ENCODE data around the gene NAA25.
"Not testable (repeated sequence)": the region's sequence is repeated elsewhere in the genome, so short reads cannot be mapped to it uniquely, and the experiment has no call there.

Gene NAA25

DNA sequence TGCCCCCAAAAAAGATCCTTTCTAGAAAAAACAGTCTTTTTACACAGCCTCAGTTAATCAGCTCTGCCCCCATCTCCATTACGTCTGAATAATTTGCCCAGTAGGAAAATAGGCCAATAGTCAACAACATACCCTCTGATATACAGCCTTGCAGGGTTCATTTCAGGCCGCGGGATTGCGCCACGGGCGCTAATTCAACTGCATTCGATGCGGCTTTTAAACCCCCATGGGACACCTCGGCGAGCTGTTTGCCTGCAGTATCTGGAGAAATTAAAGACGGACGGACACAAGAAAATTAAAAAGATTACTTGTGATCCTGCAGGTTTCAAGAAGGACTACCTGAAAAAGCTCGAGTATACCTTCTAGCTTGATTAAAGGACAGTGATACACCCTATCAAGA is 59.2 kb downstream of the NAA25 start:
- DNase-seq: no peak

DNA sequence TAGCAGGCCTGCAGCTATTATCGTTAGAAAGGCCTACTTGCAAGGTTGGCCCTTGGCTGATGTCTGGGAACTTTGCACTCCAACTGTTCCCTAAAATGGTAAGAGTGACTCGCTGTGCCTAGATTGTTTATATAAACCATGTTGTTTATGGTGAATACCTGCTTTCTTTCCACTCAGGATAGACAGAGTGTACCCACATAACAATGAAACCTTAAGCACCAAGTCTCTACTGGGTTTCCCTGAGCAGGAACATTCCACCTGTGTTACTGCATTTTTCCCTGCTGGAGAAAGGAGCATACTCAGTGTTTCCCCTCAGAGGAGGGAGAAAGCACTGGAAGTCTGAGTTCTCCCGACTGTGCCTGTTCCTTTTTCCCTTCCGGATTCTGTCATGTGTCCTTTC is 62.6 kb downstream of the NAA25 start:
- DNase-seq: no peak

DNA sequence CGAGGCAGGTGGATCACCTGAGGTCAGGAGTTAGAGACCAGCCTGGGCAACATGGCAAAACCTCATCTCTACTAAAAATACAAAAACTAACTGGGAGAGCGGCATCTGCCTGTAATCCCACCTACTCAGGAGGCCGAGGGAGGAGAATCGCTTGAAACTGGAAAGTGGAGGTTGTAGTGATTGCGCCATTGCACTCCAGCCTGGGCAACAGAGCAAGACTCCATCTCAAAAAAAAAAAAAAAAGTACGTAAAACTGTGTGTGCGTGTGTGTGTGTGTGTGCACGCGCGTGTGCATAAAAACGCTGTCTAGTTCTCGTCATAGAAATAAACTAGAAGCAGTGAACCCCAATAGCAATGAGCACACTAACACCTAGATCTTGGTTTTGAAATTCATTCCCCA is 72.0 kb downstream of the NAA25 start:
- DNase-seq: not testable (repeated sequence)

DNA sequence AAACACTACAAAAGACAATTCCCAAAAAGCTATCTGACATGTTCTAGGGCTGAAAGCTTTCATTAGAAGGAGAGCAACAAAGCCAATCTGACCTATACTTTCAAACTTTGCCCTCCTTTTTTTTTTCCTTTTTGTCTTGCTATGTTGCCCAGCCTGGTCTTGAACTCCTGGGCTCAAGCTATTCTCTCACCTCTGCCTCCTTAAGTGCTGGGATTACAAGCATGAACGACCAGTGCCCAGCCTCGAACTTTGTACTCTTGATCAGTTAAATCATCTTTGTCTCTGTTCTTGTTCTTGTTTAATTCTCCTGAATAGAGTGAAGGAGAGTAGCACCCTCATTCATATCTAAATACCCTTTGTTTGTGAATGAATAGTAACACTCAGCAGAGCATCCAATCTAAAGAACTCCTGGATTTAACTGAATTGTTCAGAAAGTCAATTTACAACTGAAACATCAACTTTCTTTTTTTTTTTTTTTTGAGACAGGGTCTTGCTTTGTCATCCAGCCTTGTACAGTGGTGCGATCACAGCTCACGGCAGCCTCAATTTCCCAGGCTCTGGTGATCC is 73.3 kb downstream of the NAA25 start:
- DNase-seq: no peak

DNA sequence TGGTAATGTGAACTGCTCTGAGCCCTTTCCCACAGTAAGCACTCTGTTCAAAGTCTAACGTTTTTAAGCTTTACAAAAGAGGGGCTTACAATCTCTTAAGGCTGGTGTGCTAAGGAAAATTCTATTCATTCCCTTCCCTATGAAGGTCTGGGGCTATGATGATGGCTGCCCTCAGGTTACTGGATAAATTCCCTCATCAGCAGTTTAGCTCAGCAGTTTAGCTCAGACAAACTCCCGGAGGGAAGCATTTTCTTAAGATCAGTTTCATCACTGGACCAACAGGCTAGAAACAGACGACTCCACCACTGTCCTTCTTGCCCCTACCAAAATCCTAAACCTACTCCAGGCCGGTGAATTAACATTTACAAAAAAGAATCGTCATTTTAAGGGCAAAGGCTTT is 76.3 kb downstream of the NAA25 start:
- DNase-seq: no peak

DNA sequence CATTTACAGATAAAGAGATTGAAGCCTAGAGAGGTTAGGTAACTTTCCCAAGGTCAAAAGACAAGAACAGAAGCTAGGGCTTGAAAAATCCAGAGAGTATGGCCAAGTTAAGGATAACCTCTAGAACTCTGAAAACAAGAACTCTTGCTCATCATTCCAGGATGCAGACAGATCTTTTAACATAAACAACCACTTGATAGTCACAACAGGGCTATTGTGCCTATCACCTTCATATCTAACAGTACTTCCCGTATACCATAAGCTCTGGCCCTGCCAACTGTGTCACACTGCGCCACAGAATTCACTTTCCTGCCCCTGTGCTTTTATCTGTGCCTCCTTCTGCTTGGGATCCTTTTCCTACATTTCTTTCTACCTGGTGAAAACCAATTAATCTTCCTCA is 77.1 kb downstream of the NAA25 start:
- DNase-seq: no peak

DNA sequence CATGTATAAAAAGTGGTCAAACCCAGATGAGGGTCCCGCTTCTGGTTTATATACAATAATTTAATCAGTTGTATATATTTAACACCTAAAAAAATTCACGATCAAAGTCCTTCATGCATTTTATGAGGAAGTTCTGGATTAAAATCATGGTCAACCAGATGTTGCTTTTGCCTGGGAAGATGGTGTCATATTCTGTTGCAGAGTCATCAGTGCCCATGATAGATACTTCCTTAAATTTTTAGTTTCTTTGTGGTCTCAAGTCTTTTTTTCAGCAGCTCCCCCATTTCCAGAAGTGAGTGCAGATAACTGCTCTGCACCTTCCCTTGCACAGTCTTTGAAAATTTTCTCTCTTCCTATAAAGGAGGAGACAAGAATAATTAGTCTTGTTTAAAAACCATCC is 79.3 kb downstream of the NAA25 start:
- DNase-seq: peak in 1 of 2 experiments; percentile 12

DNA sequence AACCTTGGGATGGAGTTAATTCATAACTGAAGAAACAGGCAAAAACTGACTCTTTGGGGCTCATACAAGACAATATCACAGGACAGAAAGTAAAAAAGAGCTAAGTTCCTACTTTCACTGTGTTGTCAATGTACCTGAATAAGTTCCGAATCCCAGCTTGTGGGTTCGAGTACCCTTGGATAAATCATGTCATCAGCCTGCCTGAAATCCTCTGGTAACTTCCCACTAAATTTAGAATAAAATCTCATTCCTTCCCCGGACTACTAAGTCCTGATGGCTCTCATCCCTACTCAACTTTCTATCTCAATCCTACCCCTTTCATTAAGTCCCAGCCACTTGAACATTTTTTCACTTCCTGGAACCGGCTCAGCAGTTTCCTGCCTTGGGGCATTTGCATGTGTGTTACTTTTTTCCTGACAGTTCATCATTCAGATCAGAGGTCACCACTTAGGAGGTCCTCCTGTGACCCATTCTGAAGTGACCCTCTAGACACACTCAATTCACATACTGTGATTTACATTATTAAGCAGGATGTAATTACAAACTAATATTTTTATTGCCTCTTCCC is 82.7 kb downstream of the NAA25 start:
- no peak for DNase-seq

DNA sequence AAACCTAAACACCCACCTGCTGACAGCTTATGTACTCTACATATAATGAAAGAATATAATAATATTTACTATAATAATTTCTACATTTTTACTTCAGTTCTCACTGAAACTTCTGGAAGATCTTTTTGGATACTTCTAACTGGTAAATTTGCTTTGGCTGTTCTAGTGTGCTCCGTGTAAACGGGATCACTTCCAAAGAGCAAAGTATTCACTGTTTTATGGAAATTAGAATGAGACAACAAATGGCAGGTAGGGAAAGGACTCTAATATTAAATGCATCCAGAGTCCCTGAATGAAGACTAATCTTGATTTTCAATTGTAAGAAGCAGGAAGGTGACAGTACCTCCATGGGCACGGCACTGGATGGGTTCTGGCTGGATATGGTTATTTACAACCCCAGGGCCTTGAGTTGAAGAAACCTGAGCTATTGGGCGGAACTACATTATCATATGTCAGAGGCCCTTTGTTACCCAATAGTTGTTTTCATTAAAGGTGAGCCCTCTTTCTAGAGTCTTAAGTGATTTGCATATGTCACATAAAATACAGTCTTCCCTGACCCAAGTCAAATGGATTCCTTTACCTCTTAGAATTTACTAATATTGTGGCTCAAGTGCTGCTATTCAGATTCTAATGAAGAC is 84.7 kb downstream of the NAA25 start:
- DNase-seq: no peak

DNA sequence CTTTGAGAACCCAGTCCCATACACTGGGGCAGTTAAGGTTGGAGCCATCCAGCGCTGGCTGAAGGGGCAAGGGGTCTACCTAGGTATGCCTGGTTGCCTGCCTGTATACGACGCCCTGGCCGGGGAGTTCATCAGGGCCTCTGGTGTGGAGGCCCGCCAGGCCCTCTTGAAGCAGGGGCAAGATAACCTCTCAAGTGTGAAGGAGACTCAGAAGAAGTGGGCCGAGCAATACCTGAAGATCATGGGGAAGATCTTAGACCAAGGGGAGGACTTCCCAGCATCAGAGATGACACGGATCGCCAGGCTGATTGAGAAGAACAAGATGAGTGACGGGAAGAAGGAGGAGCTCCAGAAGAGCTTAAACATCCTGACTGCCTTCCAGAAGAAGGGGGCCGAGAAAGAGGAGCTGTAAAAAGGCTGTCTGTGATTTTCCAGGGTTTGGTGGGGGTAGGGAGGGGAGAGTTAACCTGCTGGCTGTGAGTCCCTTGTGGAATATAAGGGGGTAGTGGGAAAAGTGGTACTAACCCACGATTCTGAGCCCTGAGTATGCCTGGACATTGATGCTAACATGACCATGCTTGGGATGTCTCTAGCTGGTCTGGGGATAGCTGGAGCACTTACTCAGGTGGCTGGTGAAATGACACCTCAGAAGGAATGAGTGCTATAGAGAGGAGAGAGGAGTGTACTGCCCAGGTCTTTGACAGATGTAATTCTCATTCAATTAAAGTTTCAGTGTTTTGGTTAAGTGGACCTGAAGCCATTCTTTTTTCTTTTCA is 86.2 kb downstream of the NAA25 start:
- no peak for DNase-seq

DNA sequence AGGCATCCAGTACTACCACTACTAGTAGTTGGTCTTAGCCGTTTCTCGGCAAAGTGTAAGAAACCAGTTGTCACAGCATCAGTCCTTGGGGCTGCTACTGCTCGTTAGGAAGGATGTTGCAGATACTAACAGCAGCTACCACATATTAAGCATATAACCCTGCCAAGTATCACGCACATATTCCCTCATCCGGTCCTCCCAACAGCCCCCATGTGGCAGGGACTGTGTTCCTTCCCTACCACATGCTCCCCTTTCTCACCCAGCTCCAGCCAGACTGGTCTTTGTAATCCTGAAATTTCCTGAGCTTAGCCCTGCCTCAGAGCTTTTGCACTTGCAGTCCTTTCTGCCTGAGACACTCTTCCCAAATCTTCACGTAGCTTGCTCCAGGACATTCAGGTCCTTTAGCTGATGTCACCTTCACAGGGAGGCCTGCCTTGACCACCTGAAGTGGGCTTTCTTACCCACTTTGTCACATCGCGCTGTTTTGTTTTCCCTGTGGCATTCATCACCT is 87.6 kb downstream of the NAA25 start:
- DNase-seq: no peak

DNA sequence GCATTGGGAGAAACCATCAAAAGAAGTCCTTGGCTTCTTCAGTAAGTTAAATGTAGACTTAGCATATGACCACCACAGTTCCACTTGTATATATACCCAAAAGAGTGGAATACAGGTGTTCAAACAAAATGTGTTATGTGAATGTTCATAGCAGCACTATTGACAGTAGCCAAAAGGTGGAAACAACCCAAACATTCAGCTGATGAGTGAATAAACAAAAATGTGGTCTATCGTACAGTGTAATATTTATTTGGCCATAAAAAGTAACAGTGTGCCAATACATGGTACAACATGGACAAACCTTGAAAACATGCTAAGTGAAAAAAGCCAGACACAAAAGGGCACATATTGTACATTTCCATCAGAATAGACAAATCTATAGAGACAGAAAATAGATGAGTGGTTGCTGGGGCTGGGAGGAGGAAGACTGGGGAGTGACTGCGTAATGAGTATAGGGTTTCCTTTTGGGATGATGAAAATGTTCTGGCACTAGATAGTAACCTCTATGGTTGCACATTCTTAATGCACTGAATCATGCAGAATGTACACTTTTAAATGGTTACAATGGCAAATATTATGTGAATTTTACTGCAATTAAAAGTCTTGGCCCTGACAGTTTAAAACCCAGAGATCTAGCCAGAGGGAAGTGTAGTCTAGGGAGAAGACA is 89.9 kb downstream of the NAA25 start:
- no peak for DNase-seq

DNA sequence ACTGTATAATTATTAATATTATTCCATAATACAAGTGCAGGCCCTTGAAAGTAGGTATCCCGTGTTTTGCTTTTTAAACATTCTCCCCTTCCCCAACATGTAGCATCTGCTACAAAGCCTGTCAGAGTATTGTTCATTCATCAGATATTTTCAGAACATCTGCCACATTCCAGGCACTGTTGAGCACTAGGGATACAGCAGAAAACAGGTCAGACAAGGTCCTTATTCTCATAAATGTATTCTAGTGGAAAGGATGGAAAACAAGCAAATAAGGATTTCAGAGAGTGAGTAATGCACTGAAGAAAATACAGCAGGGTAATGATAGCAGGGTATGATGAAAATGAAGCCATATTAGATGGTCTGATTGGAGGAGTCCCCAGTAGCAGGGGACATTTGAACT is 91.5 kb downstream of the NAA25 start:
- no peak for DNase-seq

DNA sequence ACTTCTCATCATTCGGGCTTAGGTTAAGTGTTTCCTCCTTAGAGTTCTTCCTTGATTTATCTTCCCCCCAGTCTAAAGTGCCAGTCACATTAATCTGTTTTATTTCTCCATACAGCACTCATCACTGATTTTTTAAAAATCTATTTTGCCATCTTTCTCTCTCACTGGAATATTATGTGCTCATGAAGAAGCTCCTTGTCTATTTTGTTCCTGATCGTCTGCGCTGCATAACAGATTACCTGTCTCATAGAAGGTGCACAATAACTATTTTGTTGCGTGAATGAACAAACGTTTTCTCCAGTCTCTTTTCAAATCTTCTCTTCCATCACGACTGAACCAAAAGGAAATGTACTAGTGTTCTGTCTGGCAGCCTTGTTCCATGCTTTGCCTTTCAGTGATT is 92.6 kb downstream of the NAA25 start:
- no peak for DNase-seq

DNA sequence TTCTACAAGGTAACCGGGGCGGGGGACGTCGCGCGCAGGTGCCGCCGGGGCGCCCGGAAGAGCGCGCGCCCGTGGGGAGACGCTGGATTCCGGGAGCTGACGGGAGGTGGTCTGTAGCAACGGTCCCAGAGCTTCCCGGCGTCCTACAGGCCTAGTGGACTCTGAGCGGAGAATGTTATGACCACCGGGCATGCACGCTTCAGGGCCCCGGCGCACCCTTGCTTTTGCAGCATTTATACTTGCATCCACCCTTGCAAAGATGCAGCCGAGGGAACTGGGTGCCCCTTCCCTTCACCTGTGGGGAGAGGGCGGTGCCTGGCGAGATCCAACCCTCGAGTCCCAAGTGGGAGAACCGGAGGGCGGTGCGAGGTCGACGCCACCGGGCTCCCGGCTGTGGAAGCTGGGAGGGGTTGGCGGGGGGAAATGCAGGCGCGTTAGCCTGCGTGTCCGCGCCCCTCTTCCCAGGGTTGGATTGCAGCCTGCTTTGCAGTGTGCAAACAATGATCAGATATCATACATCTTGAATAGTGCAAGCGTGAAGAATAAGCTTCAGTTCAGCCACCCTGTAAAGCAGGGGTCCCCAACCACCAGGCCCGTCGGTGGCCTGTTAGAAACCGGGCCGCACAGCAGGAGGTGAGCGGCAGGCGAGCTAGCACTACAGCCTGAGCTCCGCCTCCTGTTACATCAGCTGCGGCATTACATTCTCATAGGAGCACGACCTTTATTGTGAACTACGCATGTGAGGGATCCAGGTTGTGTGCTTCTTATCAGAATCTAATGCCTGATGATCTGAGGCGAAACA is 94.8 kb downstream of the NAA25 start:
- peak; percentile 56 to 57 for DNase-seq

DNA sequence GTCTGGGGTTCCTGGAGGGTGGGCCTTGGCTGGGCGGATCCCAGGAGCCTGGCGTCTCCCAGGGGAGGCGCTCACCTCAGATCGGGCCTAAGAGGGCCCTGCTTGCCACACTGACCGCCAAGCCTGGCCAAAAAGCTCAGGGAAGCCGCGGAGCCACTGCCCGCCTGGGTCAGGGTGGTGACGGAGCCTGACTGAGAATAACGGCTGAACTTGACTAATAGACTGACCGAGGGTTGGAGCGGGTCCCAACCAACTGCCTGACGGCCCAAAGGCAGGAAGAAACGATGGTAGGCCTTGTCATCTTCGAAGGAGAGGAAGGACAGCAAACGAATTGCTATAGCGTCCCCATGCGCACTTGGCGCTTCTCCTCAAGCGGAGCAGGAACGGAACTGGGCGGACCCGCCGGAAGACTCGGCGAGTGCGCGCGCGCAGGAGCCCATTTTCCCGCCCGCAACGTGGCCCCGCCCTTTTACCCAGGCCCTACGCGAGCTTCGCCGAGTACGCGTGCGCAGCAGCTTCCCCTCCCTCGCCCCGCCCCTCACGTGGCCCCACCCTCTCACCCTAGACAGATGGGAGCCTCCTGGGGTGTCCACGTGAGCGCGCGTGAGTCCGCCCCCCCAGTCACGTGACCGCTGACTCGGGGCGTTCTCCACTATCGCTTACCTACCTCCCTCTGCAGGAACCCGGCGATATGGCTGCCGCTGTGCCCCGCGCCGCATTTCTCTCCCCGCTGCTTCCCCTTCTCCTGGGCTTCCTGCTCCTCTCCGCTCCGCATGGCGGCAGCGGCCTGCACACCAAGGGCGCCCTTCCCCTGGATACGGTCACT is 95.6 kb downstream of the NAA25 start, which contains the start of the genes ERP29 and TMEM116:
Gene ERP29 (plus strand): TSS at position 652 of the 826 bp plus-strand sequence. CDS start 40 bp downstream, at position 692.
Gene TMEM116 (minus strand): TSS at position 391 of the 826 bp plus-strand sequence. CDS start 7,895 bp downstream, outside the sequence.
- peak; percentile 93 to 94 for DNase-seq

DNA sequence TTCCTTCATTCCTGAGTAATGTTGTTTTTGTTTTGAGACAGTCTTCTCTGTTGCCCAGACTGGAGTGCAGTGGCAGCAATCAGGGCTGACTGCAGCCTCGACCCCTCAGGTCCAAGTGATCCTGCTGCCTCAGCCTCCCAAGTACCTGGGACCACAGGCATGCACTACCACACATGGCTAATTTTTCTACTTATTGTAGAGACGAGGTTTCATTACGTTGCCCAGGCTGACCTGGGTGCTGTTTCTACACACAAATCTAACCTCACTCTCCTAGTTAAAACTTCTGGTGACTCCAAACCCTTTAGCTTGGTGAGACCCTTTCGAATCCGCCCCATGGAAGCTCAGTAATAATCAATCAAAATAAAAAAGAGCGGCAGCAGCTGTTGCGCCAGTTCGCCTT is 96.9 kb downstream of the NAA25 start:
- no peak for DNase-seq

DNA sequence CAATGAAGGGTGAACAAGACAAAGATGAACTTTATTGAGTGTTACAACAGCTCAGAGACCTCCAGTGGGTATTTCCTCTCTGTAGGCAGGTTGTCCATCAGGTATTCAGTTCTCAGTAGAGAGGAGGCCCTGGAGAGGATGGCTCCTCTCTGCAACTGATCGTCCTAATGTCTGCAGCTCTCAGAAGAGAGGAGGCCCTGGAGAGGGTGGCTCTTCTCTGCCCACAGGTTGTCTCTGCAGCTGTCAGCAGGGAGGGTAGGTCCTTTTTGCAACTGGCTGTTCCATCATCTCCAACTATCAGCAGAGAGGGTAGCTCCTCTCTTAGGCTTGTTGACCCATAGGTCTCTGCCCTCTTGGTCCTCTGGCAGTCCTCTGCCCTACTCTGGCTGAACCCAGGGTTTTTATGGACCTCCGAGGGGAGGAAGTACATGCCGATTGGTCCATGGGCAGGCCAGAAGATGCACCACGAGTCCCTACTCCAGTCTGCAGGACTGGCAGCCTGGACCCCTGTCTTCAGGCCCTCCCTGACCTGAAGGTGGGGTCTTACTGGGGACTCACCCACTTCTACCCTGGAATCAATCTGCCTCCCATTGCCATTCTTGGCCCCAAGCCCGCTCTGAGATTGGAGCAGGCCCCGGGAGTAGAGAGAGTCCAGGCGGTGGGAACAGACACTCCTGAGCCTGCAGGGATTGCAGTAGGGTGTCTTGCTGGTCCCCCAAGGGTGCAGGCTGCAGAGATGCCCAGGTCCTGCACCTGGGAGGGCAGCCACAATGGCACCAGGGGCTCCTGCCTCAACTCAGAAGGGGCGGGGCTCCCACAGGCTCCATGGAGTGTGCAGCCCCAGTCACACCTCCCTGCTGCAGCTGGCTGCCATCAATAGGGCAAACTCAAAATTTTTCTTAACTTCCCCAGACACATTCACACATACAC is 97.9 kb downstream of the NAA25 start:
- no peak for DNase-seq

DNA sequence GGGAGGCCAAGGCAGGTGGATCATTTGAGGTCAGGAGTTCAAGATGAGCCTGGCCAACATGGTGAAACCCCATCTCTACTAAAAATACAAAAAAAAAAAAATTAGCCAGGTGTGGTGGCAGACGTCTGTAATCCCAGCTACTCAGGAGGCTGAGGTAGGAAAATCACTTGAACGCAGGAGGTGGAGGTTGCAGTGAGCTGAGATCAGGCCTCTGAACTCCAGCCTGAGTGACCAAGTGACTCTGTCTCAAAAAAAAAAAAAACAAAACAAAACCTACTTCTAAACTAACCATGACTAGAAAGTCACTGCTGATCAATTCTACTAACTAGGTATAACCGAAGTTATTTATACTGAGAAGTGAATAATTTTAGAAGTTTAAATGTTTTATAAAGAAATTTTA is 99.0 kb downstream of the NAA25 start:
- not testable (repeated sequence) for DNase-seq

DNA sequence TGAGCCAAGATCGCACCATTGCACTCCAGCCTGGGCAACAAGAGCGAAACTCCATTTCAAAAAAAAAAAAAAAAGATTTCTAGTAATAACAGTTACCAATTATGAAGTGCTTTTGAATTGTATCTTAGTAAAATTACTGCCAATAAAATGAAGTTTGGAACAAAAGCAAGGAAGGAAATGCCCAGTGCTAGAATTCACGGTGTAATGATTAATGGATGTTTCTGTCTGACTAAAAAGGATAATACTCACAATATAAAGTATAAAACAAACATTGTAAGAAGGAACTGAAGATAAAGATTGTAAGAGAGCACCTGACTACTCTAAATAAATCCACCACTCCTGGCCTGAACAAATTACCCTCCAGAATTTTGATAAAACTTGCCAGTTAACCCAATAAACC is 99.7 kb downstream of the NAA25 start:
- no peak for DNase-seq
